ENCODE measurements around the gene TBC1D22A.

DNA sequence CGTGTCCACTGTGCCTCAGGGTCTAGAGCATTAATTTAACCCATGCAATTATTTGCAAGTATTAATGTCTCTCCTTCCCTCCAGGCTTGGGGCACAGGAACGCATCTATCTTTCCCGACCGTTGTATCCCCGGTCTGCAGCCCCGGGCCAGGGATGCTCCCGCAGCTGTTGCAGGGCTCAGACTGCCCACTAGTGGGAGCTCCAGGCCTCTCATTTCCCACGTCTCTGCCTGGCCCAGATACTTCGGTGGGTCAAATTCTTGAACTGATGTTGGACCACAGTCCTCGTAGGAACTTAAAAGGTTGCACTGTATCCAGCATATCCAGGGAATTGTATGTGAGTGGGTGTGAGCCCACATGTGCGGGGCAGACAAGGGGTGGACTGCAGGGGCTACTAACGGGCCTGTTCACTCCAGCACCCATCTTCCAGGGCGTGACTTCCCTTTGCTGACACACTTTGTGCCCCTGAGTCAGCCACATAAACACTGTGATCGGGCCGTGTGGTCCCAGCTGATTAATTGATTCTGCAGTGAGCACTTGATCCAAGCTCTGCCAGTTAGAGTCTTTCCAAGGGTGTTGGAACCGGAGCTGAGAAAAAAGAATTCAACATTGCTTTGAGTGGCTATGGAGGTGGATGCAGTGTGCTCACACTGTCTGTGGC lies 451.3 kb downstream of the TBC1D22A start:
- TF ChIP-seq POLR2A (IDR thresholded peaks at IDR 0.05; ENCODE audit: low read length), result no peak
- no peak for TF ChIP-seq GATA1 (IDR thresholded peaks at IDR 0.05; ENCODE audit: low read depth, low read length)
